GM12878 (cell line): ENCODE results near the gene RAB7B. TPM values are rescaled to one million over a fixed set of nuclear protein-coding genes. Genes with fewer than 3 reads are reported as not detected.

Experiments used
- CBX3 ChIP-seq: fragments of 200-600 bp; sonication (generic); IDR thresholded peaks from 2 replicates; pipeline ENCODE4 v1.6.1; 2016; ENCODE audit warnings: low read depth, borderline replicate concordance
- CBX5 ChIP-seq: sonication (generic); IDR thresholded peaks from 2 replicates; pipeline ENCODE4 v1.6.1; 2016; ENCODE audit warnings: low read depth, moderate library complexity, mild to moderate bottlenecking, inconsistent platforms
- ELK1 ChIP-seq: IDR thresholded peaks from 2 replicates; pipeline ENCODE4 v1.6.1; 2012; ENCODE audit warnings: low read depth, low read length, improper control_type of control experiment
- HDAC6 ChIP-seq: fragments of 200-600 bp; sonication (generic); IDR thresholded peaks from one replicate; pipeline ENCODE4 v1.8.0; 2017; ENCODE audit warnings: antibody characterized with exemption; ENCODE audit not compliant: unreplicated experiment
- KDM1A ChIP-seq: fragments of 200-600 bp; sonication (generic); IDR thresholded peaks from 2 replicates; pipeline ENCODE4 v1.6.1; 2016; ENCODE audit warnings: borderline replicate concordance
- MXI1 ChIP-seq: fragments of 150-350 bp; IDR thresholded peaks from 2 replicates; pipeline ENCODE4 v1.6.1; 2011; ENCODE audit warnings: low read depth, mild to moderate bottlenecking, inconsistent platforms, low read length, improper control_type of control experiment
- NBN ChIP-seq: fragments of 450-650 bp; IDR thresholded peaks from 2 replicates; pipeline ENCODE4 v1.6.1; 2016
- NFXL1 ChIP-seq: fragments of 450-650 bp; IDR thresholded peaks from 2 replicates; pipeline ENCODE4 v1.6.1; 2017; ENCODE audit warnings: antibody characterized with exemption, mild to moderate bottlenecking, borderline replicate concordance
- POLR2AphosphoS5 ChIP-seq: IDR thresholded peaks from 2 replicates; pipeline ENCODE4 v1.6.1; 2011; ENCODE audit warnings: mild to moderate bottlenecking, low read length, inconsistent platforms
- RCOR1 ChIP-seq: conservative IDR thresholded peaks from 2 replicates; pipeline ENCODE4 v1.6.1; 2012; ENCODE audit warnings: low read depth, low read length, improper control_type of control experiment
- RFX5 ChIP-seq: IDR thresholded peaks from 2 replicates; pipeline ENCODE4 v1.6.1; 2011; ENCODE audit warnings: low read depth, low read length, improper control_type of control experiment
- SMAD5 ChIP-seq: IDR thresholded peaks from 2 replicates; pipeline ENCODE4 v1.6.1; 2016; ENCODE audit warnings: antibody characterized with exemption, low read depth
- SMC3 ChIP-seq: IDR thresholded peaks from 2 replicates; pipeline ENCODE4 v1.6.1; 2011; ENCODE audit warnings: low read length, improper control_type of control experiment, borderline replicate concordance
- SUZ12 ChIP-seq: fragments of 200-600 bp; sonication (generic); IDR thresholded peaks from one replicate; pipeline ENCODE4 v1.6.1; 2018; ENCODE audit warnings: antibody characterized with exemption, mild to moderate bottlenecking; ENCODE audit not compliant: unreplicated experiment
- ZBTB33 ChIP-seq: fragments of 450-650 bp; IDR thresholded peaks from 2 replicates; pipeline ENCODE4 v1.6.1; 2017; ENCODE audit warnings: mild to moderate bottlenecking
- ZBTB4 ChIP-seq: fragments of 450-650 bp; formaldehyde crosslinking; IDR thresholded peaks from 2 replicates; pipeline ENCODE4 v1.4.0; 2022; ENCODE audit warnings: mild to moderate bottlenecking, moderate library complexity
- ZSCAN29 ChIP-seq: fragments of 450-650 bp; IDR thresholded peaks from 2 replicates; pipeline ENCODE4 v1.6.1; 2017; ENCODE audit warnings: mild to moderate bottlenecking, moderate library complexity
- polyA plus RNA-seq, 11 experiments: library from polyadenylated mRNA; depleted of rRNA in 4 of 11; unstranded in 6 of 11; stranded (reverse) in 5 of 11; fragments of >200 nt; fragmentation: Nextera tagmentation in 4 of 11; fragmentation: Illumina TruSeq in 1 of 11; extraction: Ambion mirVana in 4 of 11; extraction: Trizol in 1 of 11; gene quantifications; 1 replicate in 1 of 11; 2 replicates in 10 of 11; pipeline versions ENCODE4 v1.2.1 to v1.2.3, GENCODE V29; 2011 to 2016; ENCODE audit warnings: inconsistent platforms in 2 of 11, missing spikeins in 2 of 11, low read depth in 1 of 11
- total RNA-seq, 4 experiments: library from RNA; depleted of rRNA in 3 of 4; stranded (reverse); fragments of >200 nt in 3 of 4; fragmentation: Illumina TruSeq in 1 of 4; extraction: Trizol in 1 of 4; gene quantifications; 2 replicates each; pipeline versions ENCODE4 v1.2.1 to v1.2.3, GENCODE V29; 2013 to 2021
- TF ChIP-seq, protein P1 (sequence below): fragments of 450-650 bp; conservative IDR thresholded peaks from 2 replicates; pipeline ENCODE4 v1.6.1; 2017; ENCODE audit warnings: mild to moderate bottlenecking, moderate library complexity
- TF ChIP-seq, protein P2 (sequence below): fragments of 450-650 bp; IDR thresholded peaks from 2 replicates; pipeline ENCODE4 v1.6.1; 2017; ENCODE audit warnings: mild to moderate bottlenecking, moderate library complexity

Gene RAB7B
- total and polyA plus RNA-seq, 10 of the 15 experiments (the other 5 are each of a cell fraction or from before 2014, with no cell fraction given), result 0.09 TPM; not detected in 9

GRCh38 chr1:206049293-206049692, 46.1 kb upstream of the RAB7B start (continued):
- no peak for TF ChIP-seq ZBTB33
- TF ChIP-seq ZBTB4 (CRISPR knock-in tag), result no peak
- no peak for TF ChIP-seq ZSCAN29
- TF ChIP-seq KDM1A, result no peak
- no peak for TF ChIP-seq MXI1
- TF ChIP-seq, protein P1, sequence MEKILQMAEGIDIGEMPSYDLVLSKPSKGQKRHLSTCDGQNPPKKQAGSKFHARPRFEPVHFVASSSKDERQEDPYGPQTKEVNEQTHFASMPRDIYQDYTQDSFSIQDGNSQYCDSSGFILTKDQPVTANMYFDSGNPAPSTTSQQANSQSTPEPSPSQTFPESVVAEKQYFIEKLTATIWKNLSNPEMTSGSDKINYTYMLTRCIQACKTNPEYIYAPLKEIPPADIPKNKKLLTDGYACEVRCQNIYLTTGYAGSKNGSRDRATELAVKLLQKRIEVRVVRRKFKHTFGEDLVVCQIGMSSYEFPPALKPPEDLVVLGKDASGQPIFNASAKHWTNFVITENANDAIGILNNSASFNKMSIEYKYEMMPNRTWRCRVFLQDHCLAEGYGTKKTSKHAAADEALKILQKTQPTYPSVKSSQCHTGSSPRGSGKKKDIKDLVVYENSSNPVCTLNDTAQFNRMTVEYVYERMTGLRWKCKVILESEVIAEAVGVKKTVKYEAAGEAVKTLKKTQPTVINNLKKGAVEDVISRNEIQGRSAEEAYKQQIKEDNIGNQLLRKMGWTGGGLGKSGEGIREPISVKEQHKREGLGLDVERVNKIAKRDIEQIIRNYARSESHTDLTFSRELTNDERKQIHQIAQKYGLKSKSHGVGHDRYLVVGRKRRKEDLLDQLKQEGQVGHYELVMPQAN, result no peak
- TF ChIP-seq ELK1, result no peak
- TF ChIP-seq SMAD5, result no peak
- TF ChIP-seq CBX3, result no peak
- TF ChIP-seq POLR2AphosphoS5, result no peak
- no peak for TF ChIP-seq HDAC6
- 0 out of 2 replicates have a peak, but pooled peaks have one; percentile 33 for TF ChIP-seq RCOR1
- peak; percentile 27; the same call in 1 of the 2 replicates for TF ChIP-seq NBN
- no peak for TF ChIP-seq CBX5
- TF ChIP-seq RFX5, result no peak
- TF ChIP-seq NFXL1, result no peak
- TF ChIP-seq, protein P2, sequence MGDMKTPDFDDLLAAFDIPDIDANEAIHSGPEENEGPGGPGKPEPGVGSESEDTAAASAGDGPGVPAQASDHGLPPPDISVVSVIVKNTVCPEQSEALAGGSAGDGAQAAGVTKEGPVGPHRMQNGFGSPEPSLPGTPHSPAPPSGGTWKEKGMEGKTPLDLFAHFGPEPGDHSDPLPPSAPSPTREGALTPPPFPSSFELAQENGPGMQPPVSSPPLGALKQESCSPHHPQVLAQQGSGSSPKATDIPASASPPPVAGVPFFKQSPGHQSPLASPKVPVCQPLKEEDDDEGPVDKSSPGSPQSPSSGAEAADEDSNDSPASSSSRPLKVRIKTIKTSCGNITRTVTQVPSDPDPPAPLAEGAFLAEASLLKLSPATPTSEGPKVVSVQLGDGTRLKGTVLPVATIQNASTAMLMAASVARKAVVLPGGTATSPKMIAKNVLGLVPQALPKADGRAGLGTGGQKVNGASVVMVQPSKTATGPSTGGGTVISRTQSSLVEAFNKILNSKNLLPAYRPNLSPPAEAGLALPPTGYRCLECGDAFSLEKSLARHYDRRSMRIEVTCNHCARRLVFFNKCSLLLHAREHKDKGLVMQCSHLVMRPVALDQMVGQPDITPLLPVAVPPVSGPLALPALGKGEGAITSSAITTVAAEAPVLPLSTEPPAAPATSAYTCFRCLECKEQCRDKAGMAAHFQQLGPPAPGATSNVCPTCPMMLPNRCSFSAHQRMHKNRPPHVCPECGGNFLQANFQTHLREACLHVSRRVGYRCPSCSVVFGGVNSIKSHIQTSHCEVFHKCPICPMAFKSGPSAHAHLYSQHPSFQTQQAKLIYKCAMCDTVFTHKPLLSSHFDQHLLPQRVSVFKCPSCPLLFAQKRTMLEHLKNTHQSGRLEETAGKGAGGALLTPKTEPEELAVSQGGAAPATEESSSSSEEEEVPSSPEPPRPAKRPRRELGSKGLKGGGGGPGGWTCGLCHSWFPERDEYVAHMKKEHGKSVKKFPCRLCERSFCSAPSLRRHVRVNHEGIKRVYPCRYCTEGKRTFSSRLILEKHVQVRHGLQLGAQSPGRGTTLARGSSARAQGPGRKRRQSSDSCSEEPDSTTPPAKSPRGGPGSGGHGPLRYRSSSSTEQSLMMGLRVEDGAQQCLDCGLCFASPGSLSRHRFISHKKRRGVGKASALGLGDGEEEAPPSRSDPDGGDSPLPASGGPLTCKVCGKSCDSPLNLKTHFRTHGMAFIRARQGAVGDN, result no peak
- no peak for TF ChIP-seq SUZ12
- TF ChIP-seq SMC3, result no peak
